K562 (cell line): ENCODE results near the gene CCNI. TPM values are rescaled to one million over a fixed set of nuclear protein-coding genes. Genes with fewer than 3 reads are reported as not detected.

Source experiments
- ATAC-seq: fragments of 200-7000 bp; cut with Tn5 transposase; 3 replicates; pipeline ENCODE4 v1.9.1; 2020; ENCODE audit warnings: moderate library complexity
- BruUV-seq: library from RNA; stranded (reverse); fragments of 400-500 nt; replicated peaks from 2 replicates; lab custom pipeline; 2021; lab: Mats Ljungman, UMichigan
- CTCF ChIA-PET: fragments of 300-600 bp; formaldehyde crosslinking; extraction: SDS; loops from one replicate; lab custom pipeline; 2021; ENCODE audit warnings: low intra/inter-chr PET ratio; lab: Yijun Ruan, JAX
- POLR2A ChIA-PET: fragments of 300-600, 350-650 bp; sonication (Branson Sonifier 250); formaldehyde crosslinking; extraction: SDS; loops from one replicate; lab custom pipeline; 2021; ENCODE audit warnings: antibody characterized with exemption, inconsistent platforms; lab: Yijun Ruan, JAX
- DNase-seq, 4 experiments: peaks; one replicate each; pipeline versions ENCODE4 v3.0.0 to v3.0.0-alpha.2; 2011 to 2018; ENCODE audit warnings: low spot score in 3 of 4, mixed read lengths in 3 of 4; ENCODE audit errors: extremely low read depth in 1 of 4
- FAIRE-seq: peaks from 2 replicates; lab custom pipeline; 2011; peaks lifted over from hg19 to GRCh38; lab: Jason Lieb, UNC
- H2AFZ ChIP-seq: 2 replicates; pipeline ENCODE4 v1.6.0; 2011; ENCODE audit warnings: low read depth, low read length, control low read depth, inconsistent platforms
- H3K27ac ChIP-seq: fragments of 200-600 bp; 3 replicates; pipeline ENCODE4 v1.8.0; 2011; ENCODE audit warnings: low read depth, mild to moderate bottlenecking, control low read depth, inconsistent platforms, low read length, moderate library complexity, mixed read lengths; ENCODE audit errors: extremely low read depth
- H3K27me3 ChIP-seq, 2 experiments: fragments of 300-600 bp in 1 of 2; 2 replicates in 1 of 2; 3 replicates in 1 of 2; pipeline versions ENCODE4 v1.6.0 to v1.8.0; 2011; ENCODE audit warnings: inconsistent platforms in 2 of 2, low read length in 2 of 2, mild to moderate bottlenecking in 1 of 2, mixed read lengths in 1 of 2, moderate library complexity in 1 of 2; ENCODE audit not compliant: control insufficient read depth in 2 of 2, insufficient read depth in 2 of 2
- H3K36me3 ChIP-seq: fragments of 300-600 bp; 3 replicates; pipeline ENCODE4 v1.8.0; 2011; ENCODE audit warnings: mild to moderate bottlenecking, low read length, inconsistent platforms; ENCODE audit not compliant: control insufficient read depth, insufficient read depth
- H3K4me1 ChIP-seq, 2 experiments: fragments of 200-600 bp in 1 of 2; replicated peaks in 1 of 2; 2 replicates in 1 of 2; 3 replicates in 1 of 2; pipeline versions ENCODE4 v1.5.1 to v1.8.0; 2011; ENCODE audit warnings: inconsistent platforms in 2 of 2, low read length in 2 of 2, mild to moderate bottlenecking in 1 of 2, mixed read lengths in 1 of 2, moderate library complexity in 1 of 2; ENCODE audit not compliant: control insufficient read depth in 2 of 2, insufficient read depth in 2 of 2
- H3K4me2 ChIP-seq: 2 replicates; pipeline ENCODE4 v1.6.1; 2011; ENCODE audit warnings: low read length, control low read depth, inconsistent platforms, mixed read lengths; ENCODE audit not compliant: insufficient read depth
- H3K4me3 ChIP-seq: fragments of 200-600 bp; sonication (generic), shearing (Covaris generic); 2 replicates; pipeline ENCODE4 v1.5.1; 2016; ENCODE audit warnings: control low read depth, inconsistent platforms
- H3K79me2 ChIP-seq: fragments of 200-600 bp; 3 replicates; pipeline ENCODE4 v1.8.0; 2011; ENCODE audit warnings: low read length, inconsistent platforms; ENCODE audit not compliant: control insufficient read depth, insufficient read depth
- H3K9ac ChIP-seq, 2 experiments: 2 replicates each; pipeline versions ENCODE4 v1.6.0 to v1.6.1; 2011; ENCODE audit warnings: low read depth in 2 of 2, low read length in 2 of 2, control low read depth in 1 of 2, inconsistent platforms in 1 of 2, mild to moderate bottlenecking in 1 of 2, mixed read lengths in 1 of 2; ENCODE audit not compliant: insufficient read depth in 1 of 2
- H3K9me1 ChIP-seq: one replicate; pipeline ENCODE4 v1.6.0; 2011; ENCODE audit warnings: inconsistent platforms, mild to moderate bottlenecking, low read length, moderate library complexity; ENCODE audit not compliant: control insufficient read depth, insufficient read depth
- H3K9me3 ChIP-seq: replicated peaks from 2 replicates; pipeline ENCODE4 v1.5.1; 2011; ENCODE audit warnings: low read depth, low read length, inconsistent platforms; ENCODE audit not compliant: control insufficient read depth, insufficient read depth
- H4K20me1 ChIP-seq: replicated peaks from 2 replicates; pipeline ENCODE4 v1.6.1; 2011; ENCODE audit warnings: low read length, inconsistent platforms, mixed read lengths; ENCODE audit not compliant: control insufficient read depth, insufficient read depth
- DNMT1 ChIP-seq: fragments of 450-650 bp; IDR thresholded peaks from 2 replicates; pipeline ENCODE4 v1.6.1; 2016; ENCODE audit warnings: antibody characterized with exemption, mild to moderate bottlenecking
- ETV5 ChIP-seq: sonication (generic); formaldehyde crosslinking; IDR thresholded peaks from 2 replicates; pipeline ENCODE4 v1.4.0; 2020; ENCODE audit warnings: low read depth, mild to moderate bottlenecking, missing genetic modification reagents
- FOXA3 ChIP-seq, 2 experiments: fragments of 450-650 bp in 1 of 2; sonication (generic) in 1 of 2; formaldehyde crosslinking; IDR thresholded peaks in 1 of 2; conservative IDR thresholded peaks in 1 of 2; 2 replicates each; pipeline versions ENCODE4 v1.4.0 to v1.8.0; 2020 to 2022; ENCODE audit warnings: mild to moderate bottlenecking in 2 of 2, missing genetic modification reagents in 1 of 2
- FOXJ3 ChIP-seq: sonication (generic); formaldehyde crosslinking; IDR thresholded peaks from 2 replicates; pipeline ENCODE4 v1.4.0; 2020; ENCODE audit warnings: mild to moderate bottlenecking, missing genetic modification reagents
- FOXK1 ChIP-seq: sonication (generic); formaldehyde crosslinking; IDR thresholded peaks from 2 replicates; pipeline ENCODE4 v1.8.0; 2022; ENCODE audit warnings: missing genetic modification reagents, mild to moderate bottlenecking, borderline replicate concordance
- HDAC8 ChIP-seq: fragments of 450-650 bp; IDR thresholded peaks from 2 replicates; pipeline ENCODE4 v1.6.1; 2016; ENCODE audit warnings: mild to moderate bottlenecking, missing genetic modification characterization, moderate library complexity, missing compliant biosample characterization
- MED1 ChIP-seq: sonication (generic); formaldehyde crosslinking; IDR thresholded peaks from 2 replicates; pipeline ENCODE4 v1.8.1; 2023; ENCODE audit warnings: missing genetic modification reagents, borderline replicate concordance
- NCOA6 ChIP-seq: fragments of 450-650 bp; IDR thresholded peaks from 2 replicates; pipeline ENCODE4 v1.6.1; 2017; ENCODE audit warnings: mild to moderate bottlenecking
- NEUROD1 ChIP-seq: fragments of 150-350 bp; IDR thresholded peaks from 2 replicates; pipeline ENCODE4 v1.6.1; 2014; ENCODE audit warnings: borderline replicate concordance, low read length, low read depth; ENCODE audit not compliant: partially characterized antibody
- SMARCB1 ChIP-seq: IDR thresholded peaks from 2 replicates; pipeline ENCODE4 v1.6.1; 2011; ENCODE audit warnings: improper control_type of control experiment, low read depth; ENCODE audit not compliant: insufficient read length
- TEAD4 ChIP-seq, 2 experiments: sonication (generic) in 1 of 2; formaldehyde crosslinking in 1 of 2; IDR thresholded peaks; 2 replicates each; pipeline versions ENCODE4 v1.6.1 to v1.8.0; 2012 to 2022; ENCODE audit warnings: borderline replicate concordance in 1 of 2, inconsistent platforms in 1 of 2, low read length in 1 of 2, mild to moderate bottlenecking in 1 of 2, missing genetic modification reagents in 1 of 2
- ZNF253 ChIP-seq: fragments of 250-450 bp; sonication (Bioruptor Pico); conservative IDR thresholded peaks from 2 replicates; pipeline ENCODE4 v1.6.1; 2021; ENCODE audit warnings: mild to moderate bottlenecking
- ZNF717 ChIP-seq: fragments of 250-450 bp; sonication (Bioruptor Pico); IDR thresholded peaks from 2 replicates; pipeline ENCODE4 v1.5.0; 2021
- WGBS: fragments of 100-300 bp; shearing (Covaris generic); methylation state at CpG from one replicate; pipeline ENCODE4 v1.1.6; 2016; ENCODE audit warnings: low coverage, mixed read lengths; ENCODE audit not compliant: insufficient coverage; ENCODE audit errors: missing lambda C conversion rate; 5-methylcytosine and 5-hydroxymethylcytosine counted together
- in situ Hi-C: fragments of 300-500 bp; cut with MboI; formaldehyde crosslinking; loops from 4 replicates; pipeline ENCODE4 v1.15.0; 2018; ENCODE audit warnings: inconsistent platforms, mixed read lengths
- intact Hi-C: fragments of 100-400 bp; cut with micrococcal nuclease; formaldehyde crosslinking; loops from 2 replicates; pipeline ENCODE4 v1.14.2; 2022
- polyA plus RNA-seq, 8 experiments: library from polyadenylated mRNA; depleted of rRNA in 4 of 8; stranded (reverse) in 5 of 8; unstranded in 3 of 8; fragments of >200 nt; fragmentation: Nextera tagmentation in 2 of 8; fragmentation: Illumina TruSeq in 1 of 8; extraction: Ambion mirVana in 2 of 8; extraction: Trizol in 1 of 8; gene quantifications; 2 replicates each; pipeline versions ENCODE4 v1.2.1 to v1.2.3, GENCODE V29; 2011 to 2014; ENCODE audit warnings: inconsistent platforms in 1 of 8, missing spikeins in 1 of 8
- total RNA-seq, 7 experiments: library from RNA; depleted of rRNA in 6 of 7; stranded (reverse); fragments of >200 nt in 6 of 7; fragmentation: Illumina TruSeq in 2 of 7; extraction: Trizol in 2 of 7; gene quantifications; 2 replicates each; pipeline versions ENCODE4 v1.2.1 to v1.2.3, GENCODE V29; 2011 to 2021; ENCODE audit warnings: low replicate concordance in 1 of 7
- TF ChIP-seq, protein P1 (sequence below): fragments of 250-450 bp; sonication (Bioruptor Pico); IDR thresholded peaks from 2 replicates; pipeline ENCODE4 v1.5.0; 2021; ENCODE audit warnings: mild to moderate bottlenecking, moderate library complexity
- TF ChIP-seq, protein P2 (sequence below), 2 experiments: IDR thresholded peaks; 2 replicates each; pipeline ENCODE4 v1.6.1; 2012; ENCODE audit warnings: improper control_type of control experiment in 2 of 2, low read depth in 2 of 2, low read length in 2 of 2, borderline replicate concordance in 1 of 2

The CCNI gene
- total and polyA plus RNA-seq, 9 of the 15 experiments (the other 6 are each of a cell fraction or from before 2014, with no cell fraction given): 43.3 to 159 (median 98.5) TPM

DNA sequence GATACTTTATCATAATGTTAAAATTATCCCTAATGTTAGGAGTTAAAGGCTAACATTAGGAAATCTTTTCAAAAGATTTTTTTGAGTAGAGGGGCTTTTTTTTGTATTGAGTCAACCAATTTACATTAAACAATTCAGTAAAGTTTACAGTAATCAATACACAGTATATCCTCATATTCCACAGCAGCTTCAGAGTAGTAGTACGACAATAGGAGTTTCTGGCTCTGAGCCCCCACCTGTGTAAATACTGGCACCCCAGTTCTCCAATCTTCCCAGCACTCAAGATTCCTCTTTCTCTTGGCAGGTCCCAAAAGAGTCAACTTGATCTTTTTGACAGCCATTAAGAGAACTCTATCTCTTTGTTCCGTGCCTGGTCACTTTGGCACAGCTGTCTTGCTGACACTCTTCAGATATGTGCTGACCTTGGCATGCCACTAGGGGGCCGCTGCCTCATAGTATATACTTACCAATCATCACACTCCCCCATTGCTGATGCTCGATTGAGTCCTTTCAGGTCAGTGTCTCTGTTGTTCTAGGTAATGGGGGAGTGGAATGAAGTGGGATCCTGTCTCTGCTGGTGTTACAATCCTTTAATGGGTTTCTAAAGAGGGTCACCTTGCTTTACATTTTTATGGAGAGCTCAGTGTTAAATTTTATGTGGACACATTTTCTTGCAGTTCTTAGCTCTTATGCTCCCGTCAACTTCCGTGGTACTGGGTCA, 19.5 kb upstream of the CCNI start (continued):
- TF ChIP-seq TEAD4 (IDR thresholded peaks at IDR 0.05; ENCODE audit: low read length) (peak; percentile 24; the same call in 1 of the 2 replicates), TEAD4 (CRISPR knock-in tag; IDR thresholded peaks at IDR 0.05; ENCODE audit: borderline replicate concordance) (no peak)
- TF ChIP-seq, protein P1, sequence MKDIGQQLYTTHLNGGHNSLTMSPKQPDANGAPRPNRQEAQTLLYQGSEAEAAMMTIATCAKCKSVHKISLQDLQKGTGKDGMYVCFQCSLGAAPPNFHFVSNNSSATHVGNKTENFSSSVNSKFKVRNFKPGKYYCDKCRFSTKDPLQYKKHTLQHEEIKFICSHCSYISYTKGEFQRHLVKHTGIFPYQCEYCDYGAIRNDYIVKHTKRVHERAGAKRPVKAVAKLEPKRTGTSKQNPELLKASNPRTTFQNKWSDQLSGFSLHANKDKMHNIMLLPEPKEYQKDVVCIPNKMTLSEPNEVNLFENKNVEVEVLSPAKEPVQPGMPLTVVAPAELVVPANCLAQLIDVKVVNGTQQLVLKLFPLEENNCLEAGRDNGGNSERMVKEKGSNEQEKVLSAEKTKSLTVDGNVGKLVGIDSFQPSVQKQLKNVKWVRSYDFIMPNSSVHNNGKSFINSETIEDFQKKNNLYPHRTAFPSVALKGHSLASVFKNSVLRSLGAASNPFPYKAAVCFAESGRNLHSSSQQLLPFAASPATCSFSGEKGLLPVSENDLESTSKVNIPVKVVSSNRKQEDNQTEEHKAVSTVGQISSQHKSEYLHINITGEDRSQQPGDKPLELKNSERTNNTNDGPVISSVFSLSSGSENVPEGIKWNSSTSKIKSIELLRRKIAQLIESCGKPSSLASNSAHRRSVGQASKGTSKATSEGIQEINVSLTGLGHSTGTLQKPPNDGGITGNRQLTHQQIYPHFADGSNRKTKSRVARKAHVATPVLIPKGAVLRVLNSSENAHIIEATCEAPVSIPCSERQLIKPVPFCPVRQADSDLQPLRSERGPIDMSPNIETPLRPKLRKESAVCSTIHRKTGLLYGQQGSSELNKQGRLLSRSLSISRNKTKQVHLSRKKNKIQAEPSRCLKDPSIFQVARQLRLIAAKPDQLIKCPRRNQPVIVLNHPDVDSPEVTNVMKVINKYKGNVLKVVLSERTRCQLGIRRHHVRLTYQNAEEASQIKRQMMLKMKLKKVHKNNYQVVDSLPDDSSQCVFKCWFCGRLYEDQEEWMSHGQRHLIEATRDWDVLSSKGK: no peak

DNA sequence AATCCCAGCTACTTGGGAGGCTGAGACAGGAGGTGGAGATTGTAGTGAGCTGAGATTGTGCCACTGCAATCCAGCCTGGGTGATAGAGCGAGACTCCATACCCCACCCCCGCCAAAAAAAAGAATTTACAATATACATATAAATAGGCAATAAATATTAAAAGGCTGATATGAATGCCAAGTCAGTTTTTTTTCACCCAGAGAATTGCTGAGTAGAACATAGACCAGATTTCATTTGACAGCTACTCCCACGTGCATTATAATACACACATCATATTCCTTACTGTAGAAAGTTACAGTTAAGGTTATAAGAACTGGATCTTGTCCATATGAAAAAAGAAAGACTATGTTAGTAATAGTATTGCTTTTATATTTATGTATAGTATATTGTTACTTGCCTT, 18.7 kb upstream of the CCNI start:
- Histone ChIP-seq H2AFZ (no peak overlapping the region), H3K27ac (no peak overlapping the region), H3K79me2 (no peaks in the 10 kb centered on the region), H4K20me1 (no peaks in the 10 kb centered on the region), H3K27me3 (peaks cover 0 to 4% of the 10 kb centered on the region in 2 experiments; a peak in 1 of 5 replicates), H3K9me3 (no peaks in the 10 kb centered on the region), H3K4me2 (no peak overlapping the region), H3K36me3 (no peaks in the 10 kb centered on the region), H3K4me1 (no peaks in the 10 kb centered on the region; a peak in 1 of 5 replicates), H3K9ac (no peak overlapping the region), H3K9me1 (no peaks in the 10 kb centered on the region), H3K4me3 (no peak overlapping the region)
- WGBS: 34% methylated on average over 3 of the region's 3 CpGs
- BruUV-seq: no TSS peak
- intact Hi-C loops: no loop called here
- ATAC-seq (no peak), DNase-seq (no peak), FAIRE-seq (no peak)
- POLR2A ChIA-PET: interaction anchor here (0.6 to 0.7 kb wide), 2 partner anchors 50 to 109 kb away, joined by 3 read pairs; no protein-coding TSS in a partner anchor
- CTCF ChIA-PET: no interaction called here
- in situ Hi-C loops: no loop called here
- TF ChIP-seq NCOA6 (no peak), MED1 (CRISPR knock-in tag) (no peak), ZNF253 (CRISPR knock-in tag) (no peak), SMARCB1 (no peak), FOXA3 (CRISPR knock-in tag; conservative IDR thresholded peaks at IDR 0.05 in 1 of 2, IDR thresholded peaks at IDR 0.05 in 1 of 2) (no peak), FOXK1 (no peak), NEUROD1 (no peak), ETV5 (no peak), ZNF717 (no peak), HDAC8 (tag) (no peak), FOXJ3 (no peak), DNMT1 (no peak)
- TF ChIP-seq, protein P2, sequence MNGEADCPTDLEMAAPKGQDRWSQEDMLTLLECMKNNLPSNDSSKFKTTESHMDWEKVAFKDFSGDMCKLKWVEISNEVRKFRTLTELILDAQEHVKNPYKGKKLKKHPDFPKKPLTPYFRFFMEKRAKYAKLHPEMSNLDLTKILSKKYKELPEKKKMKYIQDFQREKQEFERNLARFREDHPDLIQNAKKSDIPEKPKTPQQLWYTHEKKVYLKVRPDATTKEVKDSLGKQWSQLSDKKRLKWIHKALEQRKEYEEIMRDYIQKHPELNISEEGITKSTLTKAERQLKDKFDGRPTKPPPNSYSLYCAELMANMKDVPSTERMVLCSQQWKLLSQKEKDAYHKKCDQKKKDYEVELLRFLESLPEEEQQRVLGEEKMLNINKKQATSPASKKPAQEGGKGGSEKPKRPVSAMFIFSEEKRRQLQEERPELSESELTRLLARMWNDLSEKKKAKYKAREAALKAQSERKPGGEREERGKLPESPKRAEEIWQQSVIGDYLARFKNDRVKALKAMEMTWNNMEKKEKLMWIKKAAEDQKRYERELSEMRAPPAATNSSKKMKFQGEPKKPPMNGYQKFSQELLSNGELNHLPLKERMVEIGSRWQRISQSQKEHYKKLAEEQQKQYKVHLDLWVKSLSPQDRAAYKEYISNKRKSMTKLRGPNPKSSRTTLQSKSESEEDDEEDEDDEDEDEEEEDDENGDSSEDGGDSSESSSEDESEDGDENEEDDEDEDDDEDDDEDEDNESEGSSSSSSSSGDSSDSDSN (IDR thresholded peaks at IDR 0.05; ENCODE audit: borderline replicate concordance in 1 of 2, low read depth in 2 of 2, low read length in 2 of 2): no peak
